ENCODE measurements around the gene PELI1.

- TF ChIP-seq EP300 (IDR thresholded peaks at IDR 0.05; ENCODE audit: borderline replicate concordance) (no peak), MAX (IDR thresholded peaks at IDR 0.05) (no peak)
These were observed 20.5 kb downstream of the PELI1 start for GRCh38 chr2:64123740-64124139.

Data from Ishikawa (cell line).